GM19463 (cell line): ENCODE measurements around the gene APOBEC2.

Source experiments
- ATAC-seq: cut with Tn5 transposase; IDR thresholded peaks from one replicate; pipeline ENCODE4 v1.9.1; 2021; ENCODE audit warnings: mild to moderate bottlenecking, moderate library complexity; ENCODE audit not compliant: unreplicated experiment

Gene APOBEC2

DNA sequence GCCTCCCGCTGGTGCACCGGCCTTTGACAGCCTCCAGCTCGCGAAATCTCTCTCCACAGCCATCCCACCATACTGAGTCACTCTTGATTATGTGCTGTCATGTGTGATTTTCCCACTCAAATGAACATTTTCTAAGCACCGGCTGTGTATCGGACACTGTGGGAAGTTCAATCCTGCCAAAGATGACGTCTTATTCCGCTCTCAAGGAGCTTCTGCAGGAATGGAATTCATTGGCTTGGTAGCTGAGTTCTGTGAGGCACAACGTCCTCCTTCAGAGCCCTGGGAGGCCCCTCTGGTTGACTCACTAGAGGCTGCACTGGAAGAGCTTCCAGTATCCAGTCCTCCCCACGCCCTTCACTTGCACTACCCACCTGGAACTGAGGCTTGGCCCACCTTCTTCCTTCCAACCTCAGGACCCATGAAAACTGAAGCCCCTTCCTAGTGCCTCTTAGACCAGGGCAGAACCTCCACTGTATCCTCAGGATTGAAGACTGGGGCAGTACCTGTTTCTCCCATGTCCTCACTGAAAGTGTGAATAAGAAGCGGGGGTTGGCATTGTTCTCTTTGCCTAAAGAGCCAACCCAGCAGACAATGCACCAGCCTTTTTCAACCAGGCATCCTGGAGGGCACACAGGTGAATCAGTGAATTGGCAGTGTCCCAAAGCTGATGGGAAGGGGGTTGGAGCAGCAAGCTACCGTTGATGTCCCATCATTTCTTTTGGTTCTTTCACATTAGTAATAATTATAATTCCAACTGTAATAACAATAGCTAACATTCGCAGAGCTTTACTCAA is 15.7 kb upstream of the APOBEC2 start:
- no peak for ATAC-seq

DNA sequence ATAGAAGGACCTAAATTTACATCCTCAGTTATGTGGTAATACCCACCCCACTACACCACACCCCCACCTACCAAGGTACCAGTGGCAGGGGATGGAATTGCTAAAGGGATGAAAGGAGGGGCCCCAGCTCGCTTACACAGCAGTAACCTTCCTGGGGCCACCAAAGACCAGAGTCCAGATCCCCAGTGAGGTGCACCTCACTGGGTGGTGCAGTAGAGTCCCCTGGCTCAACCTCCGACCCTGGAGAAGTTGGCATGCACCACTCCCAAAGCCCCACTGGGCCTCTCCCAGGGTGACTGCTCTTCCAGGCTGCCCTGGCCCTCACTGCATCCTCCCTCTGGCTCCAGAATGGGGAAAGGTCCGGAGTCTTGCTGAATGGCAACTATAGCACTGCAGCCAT is 14.8 kb upstream of the APOBEC2 start:
- ATAC-seq, result no peak

DNA sequence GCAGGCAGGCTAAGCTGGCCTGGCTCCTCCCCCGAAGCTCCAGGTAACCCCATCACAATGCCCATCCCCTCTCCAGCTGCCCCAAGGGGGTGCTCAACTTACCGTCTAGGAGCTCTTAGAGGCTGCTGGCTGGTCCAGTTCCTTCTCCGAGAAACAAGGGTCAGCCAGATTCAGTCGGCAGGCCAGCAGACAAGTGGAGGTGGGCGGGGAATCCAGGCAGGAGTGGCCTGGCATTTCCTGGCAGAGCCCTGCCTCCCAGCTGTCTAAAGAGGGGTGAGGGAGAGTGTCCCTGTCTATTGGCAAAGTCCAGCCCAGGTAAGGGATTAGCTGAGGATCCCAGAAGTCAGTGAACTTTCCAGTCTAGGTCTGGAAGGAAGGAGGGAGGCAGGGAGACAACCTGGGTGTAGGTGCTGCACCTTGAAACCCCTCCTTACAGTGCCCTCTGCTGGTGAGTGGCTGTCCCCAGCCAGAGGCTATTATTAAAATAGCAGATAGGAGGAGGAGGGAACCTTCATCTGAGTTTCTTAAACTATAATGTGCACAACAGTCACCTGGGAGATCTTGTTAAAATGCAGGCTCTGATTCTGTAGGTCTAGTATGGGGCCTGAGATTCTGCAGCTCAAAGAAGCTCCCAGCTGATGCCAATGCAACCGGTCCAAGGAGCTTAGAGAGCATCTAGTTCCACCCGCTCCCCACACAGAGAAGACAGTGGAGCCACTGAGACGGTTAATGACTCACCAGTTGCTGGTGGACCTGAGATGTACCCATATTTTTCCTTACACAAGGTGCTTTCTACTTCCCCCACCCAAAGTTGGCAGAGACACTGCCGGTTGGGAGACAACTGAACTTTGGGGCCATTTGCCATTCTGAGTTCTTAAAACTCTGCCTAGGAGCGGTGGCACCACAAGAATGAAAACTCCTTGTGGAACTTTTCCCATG is 13.7 kb upstream of the APOBEC2 start, which contains the start of gene UNC5CL:
UNC5CL (minus strand) TSS at position 162 of the 939 bp plus-strand sequence. CDS start 4,147 bp downstream, outside the sequence.
- ATAC-seq, result no peak

DNA sequence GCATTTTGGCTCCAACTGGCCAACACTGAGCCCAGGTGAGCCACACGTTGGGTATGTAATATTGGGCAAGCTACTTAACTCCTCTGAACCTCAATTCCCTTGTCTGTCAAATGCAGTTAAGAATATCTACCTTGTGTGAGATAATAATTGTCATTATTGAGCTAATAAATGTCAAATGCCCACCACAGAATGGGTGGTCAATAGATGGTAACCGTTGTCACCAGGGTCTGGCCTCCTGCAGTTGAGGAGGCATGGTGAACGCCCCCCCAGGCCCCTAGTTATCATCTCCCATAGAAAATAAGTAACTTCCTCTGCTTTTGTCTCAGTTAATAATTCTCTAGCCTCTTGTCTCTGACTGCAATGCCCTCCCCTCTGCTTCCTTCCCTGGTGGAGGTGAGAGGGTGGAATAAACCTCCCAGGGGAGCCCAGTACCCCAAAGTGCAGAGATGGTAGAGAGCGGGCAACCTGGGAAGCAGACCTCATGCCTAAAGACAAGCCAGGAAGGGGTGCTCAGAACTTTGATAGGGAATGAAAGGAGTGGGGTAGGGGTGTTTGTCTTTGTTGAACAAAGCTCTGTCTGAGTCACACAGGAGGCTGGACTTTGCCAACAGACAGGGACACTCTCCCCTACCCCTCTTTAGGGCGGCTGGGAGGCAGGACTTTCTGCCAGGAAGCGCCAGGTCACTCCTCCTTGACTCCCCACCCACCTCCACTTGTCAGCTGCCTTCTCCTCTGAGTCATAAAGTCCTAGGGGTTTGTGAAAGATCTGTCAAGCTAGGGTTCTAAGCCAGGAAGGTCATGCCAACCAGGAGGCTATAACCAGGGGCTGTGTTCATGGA is 12.7 kb upstream of the APOBEC2 start:
- ATAC-seq, result peak; percentile 69

DNA sequence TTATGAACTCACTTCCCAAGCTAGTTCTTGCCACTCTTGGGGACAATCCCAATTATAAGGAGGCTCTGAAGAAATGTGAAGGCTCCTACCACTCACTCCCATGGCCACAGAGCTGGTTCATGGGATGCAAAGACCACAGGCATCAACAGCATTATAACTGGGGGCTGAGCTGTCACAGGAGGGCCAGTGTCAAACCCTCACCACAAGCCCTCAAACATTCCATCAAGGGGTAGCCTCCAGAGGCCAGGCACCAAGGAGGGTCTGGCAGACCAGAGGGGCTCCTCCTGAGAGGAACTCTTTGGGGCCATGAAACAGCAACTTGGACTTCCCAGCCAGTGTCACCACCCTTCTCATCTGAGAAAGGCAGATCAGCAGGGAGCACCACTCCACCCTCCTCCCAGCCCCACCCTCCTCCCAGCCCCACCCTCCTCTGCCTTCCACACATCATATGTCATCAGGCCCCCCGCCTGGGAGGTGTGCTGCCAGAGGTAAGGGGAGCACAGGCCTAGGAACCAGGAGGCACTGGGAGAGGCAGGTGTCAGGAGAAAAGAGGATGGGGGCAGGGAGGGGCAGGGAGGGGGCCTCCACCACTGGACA is 12.0 kb upstream of the APOBEC2 start:
- ATAC-seq, result no peak

DNA sequence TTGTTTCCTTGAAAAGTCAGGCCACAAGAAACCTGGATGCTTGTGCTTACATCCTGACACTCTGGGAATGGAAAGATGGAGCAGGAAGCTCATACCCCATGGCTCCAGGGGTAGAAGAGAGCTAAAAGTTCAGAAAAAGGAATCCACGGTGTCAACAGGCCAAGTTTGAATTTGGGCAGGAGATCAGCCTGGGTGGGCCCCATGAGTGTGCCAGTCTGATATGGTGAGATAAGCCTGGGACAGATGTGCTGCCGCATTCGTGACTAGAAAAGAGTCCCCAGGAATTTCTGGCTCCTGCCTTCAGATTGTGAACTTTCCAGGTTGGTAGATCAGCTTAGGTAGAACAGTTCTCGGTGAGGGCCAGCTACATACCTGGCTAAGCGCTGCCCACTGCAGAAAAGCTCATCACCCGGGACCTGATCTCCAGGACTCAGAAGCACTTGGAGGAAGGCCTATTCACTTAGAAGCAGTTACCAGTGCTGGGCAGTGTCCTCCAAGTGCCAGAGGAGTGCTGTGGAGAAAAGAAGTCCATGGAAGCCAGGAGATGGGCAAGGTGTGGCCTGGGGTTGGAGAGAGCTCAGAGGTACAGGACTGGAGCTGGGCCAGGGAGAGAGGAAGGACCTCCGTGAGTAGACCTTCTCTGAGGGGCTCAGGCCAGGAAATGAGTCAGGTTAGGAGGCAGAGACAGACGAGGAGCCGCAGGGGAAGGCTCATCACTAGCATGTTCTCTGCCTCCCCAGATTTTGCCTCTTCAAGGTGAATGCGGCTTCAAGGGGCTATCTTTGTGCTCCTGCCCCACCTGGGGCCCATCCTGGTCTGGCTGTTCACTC is 10.6 kb upstream of the APOBEC2 start, which contains the start of gene TSPO2:
TSPO2 (plus strand) TSS at position 242 of the 830 bp plus-strand sequence; CDS start at position 761, 519 bp downstream.
- ATAC-seq, result no peak

DNA sequence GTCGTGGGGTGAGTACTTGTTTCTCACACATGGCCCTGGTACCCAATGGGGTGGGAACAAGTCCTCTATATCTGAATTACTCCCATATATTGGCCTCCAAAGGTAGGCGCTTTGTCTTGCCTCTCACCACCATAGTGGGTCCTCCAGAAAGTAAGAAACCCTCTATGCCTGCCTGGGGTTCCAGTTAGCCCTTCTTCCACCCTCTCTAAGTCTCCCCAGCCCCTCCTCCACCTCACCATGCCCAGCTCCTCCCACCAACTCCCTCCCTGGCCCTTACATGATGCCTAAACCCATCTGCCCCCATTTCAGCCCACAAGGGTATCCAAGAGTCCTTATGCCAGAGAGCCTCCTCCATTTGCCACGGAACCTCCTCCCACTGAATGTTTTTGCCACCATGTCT is 9.9 kb upstream of the APOBEC2 start:
- no peak for ATAC-seq

DNA sequence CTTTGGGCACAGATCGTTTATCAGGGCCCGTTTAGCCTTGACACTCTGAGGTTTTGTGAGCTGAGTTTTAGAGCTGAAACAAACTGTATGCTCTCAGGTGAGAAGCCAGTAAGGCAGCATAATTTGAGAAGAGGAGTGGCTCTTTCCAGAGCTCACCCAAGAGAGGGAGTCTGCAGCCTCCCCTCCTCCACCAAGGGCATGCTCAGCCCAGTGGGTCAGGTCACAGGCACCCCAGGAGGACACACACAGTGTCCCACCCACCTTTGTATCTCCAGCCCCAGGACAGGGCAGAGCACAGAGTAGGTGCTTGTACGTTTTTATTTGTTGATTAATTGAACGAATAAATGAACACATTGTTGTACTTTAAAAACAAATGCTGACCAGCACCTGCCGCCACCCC is 7.3 kb upstream of the APOBEC2 start:
- ATAC-seq, result no peak

DNA sequence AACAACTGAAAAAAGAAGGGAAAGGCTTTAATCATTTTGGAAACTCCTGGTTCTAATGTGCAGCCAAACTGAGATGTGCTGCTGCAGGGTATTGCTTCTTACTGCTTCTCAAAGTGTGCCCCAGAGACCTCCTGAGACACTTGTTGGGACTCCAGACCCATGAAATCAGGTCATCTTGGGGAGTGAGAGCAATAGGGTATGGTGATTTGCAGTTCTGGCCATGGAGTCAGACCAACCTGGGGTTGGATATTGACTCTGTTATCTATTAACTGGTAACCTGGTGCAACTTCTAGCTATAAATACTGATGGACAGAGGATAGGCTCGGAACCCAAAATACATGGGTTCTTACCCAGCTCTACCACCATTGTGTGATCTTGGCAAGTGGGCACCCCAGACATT is 6.9 kb upstream of the APOBEC2 start:
- no peak for ATAC-seq

DNA sequence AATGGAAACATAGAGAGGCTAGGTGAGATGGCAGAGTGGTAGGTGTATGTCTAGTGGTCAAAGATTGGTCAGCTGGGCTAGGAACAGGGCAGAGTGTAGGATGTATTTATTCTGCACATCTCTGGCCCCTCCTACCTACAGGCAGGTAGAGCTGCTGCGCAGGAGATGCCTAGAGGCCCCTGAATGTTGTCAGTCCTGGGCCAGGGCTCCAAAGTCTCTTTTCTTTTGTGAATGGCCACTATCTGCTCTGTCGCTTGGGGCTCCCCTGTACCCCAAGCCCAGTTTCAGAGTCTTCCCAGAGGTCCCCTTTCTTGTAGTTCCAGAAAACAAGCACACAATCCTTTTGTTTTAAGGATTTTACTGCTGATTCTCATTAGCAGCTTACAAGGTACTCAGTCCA is 5.7 kb upstream of the APOBEC2 start:
- ATAC-seq, result no peak

DNA sequence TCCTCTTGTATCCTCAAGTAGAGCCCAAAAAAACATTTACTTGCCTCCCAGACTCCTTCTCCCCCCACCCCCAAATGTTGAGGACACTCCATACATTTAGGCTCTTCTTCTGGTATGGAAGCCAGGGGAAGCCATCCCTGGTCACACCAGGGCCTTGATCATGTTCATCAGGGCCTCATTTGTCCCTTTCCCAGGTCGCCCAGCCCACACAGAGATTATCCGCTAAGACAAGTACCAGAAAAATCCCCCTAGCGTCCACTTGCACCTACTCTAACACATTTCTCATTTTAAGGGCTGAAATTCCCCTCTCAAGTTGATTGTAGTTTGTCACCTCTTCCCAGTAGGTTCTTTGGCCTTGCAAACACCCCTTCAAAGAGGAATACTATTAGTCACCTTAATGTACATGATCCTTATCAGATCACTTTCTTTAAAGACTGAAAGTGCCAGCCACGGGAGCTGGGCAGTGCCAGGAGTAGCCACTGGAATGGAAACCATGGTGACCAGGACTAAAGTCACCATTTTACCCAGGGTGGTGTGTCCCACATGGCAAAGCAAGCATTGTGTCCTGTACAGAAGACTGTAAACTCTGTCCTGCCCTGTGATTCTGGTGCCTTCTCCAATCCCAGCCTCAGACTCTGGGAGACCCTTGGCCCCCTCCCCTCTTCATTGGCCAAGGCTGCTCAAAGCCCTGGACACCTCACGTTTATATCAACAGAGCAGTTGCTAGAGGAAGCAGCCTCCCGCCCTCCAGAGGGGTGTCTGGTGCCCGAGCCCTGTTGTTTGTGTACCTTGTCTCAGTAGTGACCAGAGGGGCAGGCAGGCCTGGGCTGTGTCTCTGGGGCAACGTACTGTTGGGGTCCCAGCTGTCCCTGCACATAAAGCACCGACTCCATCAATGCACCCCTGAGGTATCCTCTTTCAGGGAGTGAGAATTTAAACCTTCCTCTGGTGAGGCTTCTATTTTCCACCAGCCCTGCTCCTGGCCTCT is 5.0 kb upstream of the APOBEC2 start:
- ATAC-seq, result no peak

DNA sequence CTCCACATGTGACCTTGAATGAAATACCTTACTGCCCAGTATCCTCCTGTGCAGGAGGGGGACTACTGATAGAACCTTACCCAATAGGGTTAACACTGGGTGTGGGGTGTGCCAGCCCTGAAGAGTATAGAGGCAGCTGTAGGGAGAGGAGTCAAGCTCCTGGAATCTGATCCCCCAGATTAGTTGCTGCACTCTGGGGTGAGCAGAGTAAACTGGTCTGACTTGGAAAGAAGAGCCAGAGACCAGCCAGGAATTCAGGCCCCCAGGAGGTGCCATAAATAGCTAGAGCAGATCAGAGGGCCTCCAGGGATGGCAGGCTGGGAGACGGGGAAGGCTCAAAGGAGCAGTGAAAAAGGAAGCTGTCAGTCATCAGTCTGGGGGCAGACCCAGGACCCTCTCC is 3.5 kb upstream of the APOBEC2 start:
- ATAC-seq, result no peak

DNA sequence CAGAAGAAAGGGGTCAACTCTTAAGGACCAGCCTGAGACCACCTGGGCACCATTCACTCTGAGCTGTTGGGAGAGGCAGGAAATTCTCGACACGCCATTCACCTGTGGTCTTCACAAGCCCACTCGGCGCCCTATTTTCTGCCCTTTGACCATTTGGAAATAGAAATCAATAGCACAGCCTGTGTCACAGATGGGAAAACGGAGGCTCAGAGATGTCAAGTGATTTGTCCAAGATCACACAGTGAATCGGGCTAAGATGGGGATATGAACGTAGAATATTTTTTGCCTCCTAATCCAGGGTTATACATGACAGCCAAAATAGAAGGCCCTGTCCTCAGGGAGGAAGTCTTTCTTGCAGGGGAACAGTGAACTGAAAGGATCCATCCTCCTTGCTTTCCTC is 3.0 kb upstream of the APOBEC2 start:
- no peak for ATAC-seq

DNA sequence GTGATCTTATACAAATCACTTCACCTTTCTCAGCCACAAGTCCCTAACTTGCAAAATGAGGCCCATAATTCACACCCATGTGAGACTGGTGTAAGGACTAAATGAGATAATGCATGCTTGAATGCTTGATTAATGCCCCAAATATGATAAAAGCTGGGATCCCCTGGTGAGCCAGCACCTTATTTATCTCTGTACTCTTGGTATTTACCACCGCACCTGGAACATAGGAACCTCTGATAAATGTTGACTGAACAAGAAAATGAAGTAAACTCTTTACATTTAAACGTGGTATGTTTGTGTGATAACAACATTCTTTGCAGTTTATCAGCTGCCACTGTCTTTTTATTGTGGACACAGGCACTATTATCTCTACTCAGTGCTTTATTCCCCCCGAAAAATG is 2.5 kb upstream of the APOBEC2 start:
- no peak for ATAC-seq

DNA sequence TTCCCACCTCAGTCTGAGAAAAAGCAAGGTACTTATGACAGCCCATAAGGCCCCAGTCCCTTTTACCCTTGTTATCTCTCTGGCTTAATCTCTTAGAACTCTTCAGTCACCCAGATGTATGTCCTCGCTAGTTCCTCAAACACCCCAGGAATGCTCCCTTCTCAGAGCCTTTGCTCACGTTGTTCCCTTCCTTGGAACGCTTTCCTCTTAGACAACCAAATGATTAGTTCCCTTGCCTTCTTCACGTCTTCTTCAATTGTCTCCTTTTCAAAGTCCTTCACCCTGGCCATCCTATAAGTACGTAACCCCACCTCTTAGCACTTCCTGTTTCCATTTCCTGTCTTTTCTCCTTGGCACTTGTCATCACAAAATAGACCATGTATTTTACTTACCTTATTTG is 1.1 kb upstream of the APOBEC2 start:
- ATAC-seq, result no peak

DNA sequence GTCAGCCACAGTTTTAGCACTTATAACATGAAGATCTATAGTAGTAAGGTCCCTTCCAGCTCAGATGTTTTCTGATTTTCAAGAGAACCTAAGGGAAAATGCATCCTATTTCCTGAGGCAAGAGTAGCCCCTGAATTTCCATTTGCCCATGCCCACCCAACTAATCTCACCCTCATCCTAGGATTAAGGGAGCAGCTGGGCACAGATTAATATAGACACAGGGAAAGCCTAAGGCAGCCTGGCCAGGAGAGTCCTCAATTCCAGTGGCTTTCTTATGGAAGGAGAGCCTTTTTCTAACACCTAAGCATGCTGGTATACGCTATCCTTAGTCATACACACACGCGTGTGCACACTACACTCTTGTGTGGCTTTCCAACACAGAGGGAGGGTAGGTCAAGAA is 1.5 kb downstream of the APOBEC2 start:
- no peak for ATAC-seq

DNA sequence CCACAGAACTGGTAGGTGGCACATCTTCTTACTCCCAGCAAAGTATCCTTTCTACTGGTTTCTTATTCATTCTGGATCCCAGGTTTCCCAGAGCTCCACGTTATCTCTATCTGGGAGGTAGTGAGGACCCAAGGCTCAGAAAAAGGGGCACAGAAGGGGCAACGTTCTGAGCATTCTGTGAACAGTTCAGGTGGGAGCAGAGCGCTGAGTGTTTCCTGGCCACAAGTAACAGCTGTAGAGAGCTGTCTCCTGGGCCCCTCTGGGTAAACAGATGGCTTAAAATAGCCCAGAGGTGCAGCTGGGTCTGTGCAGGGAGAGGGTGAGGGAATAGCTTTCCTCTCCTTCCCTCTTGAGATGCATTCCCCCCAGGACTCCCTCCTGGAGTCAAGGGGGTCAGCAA is 2.1 kb downstream of the APOBEC2 start:
- ATAC-seq, result no peak

DNA sequence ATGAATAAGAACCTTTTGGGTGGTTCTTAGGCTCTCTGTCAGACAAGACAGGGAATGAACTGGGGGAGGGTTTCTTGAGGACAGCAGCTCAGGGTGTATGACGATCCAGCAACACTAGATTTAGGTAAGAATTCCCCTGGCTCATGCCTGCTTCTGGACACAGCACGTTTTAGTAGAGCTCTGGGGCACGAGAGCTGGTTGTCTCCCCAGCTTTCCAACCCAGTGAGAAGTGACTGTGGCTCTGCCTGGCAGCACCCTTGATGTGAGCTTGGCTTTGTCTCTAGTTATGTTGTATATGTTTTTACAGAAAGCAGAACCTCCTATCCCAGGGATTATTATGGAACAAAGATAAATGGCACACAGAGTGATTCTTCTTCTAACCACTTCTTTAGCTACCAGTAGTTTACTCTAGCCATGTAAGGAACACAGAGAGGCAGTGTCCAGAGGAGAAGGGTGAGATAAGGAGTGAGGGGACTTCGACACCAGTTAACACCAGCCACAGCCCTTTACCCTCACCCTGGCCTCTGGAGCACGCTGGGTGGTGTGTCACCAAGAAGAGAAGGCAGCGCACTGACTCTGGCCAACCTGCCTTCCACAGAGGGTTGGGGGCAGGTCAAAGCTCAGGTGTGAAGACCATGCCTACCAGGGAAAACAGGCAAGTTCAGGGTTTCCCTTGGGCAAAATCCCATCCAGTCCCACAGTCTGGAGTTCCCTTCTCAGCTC is 3.9 kb downstream of the APOBEC2 start:
- no peak for ATAC-seq
